ENCODE data around the gene NTPCR.

Gene NTPCR

GRCh38 chr1:232927830-232928505 lies 22.4 kb upstream of the NTPCR start:
- no peak for DNase-seq

- peak; percentile 30 for DNase-seq
Measured at GRCh38 chr1:232932486-232933425, 17.7 kb upstream of the NTPCR start.

GRCh38 chr1:232936941-232937340 lies 13.5 kb upstream of the NTPCR start:
- no peak for DNase-seq

- DNase-seq: peak; percentile 54
Measured at GRCh38 chr1:232937741-232938375, 12.6 kb upstream of the NTPCR start.

GRCh38 chr1:232938926-232939325 lies 11.5 kb upstream of the NTPCR start:
- no peak for DNase-seq

- no peak for DNase-seq
Measured at GRCh38 chr1:232939748-232940147, 10.7 kb upstream of the NTPCR start.

GRCh38 chr1:232940262-232940661 lies 10.1 kb upstream of the NTPCR start:
- no peak for DNase-seq

- DNase-seq: no peak
Measured at GRCh38 chr1:232942413-232943294, 7.8 kb upstream of the NTPCR start.

GRCh38 chr1:232943679-232944252 lies 6.6 kb upstream of the NTPCR start:
- DNase-seq: no peak

GRCh38 chr1:232944347-232944746 lies 6.1 kb upstream of the NTPCR start:
- DNase-seq: no peak

GRCh38 chr1:232949636-232950196 lies 695 bp upstream of the NTPCR start:
- DNase-seq: no peak

GRCh38 chr1:232951180-232951579 lies 769 bp downstream of the NTPCR start:
- no peak for DNase-seq

GRCh38 chr1:232951605-232952004 lies 1.2 kb downstream of the NTPCR start:
- no peak for DNase-seq

GRCh38 chr1:232952514-232953499 lies 2.4 kb downstream of the NTPCR start:
- peak; percentile 49 for DNase-seq

- DNase-seq: no peak
Measured at GRCh38 chr1:232954594-232955365, 4.4 kb downstream of the NTPCR start.

- no peak for DNase-seq
Measured at GRCh38 chr1:232956081-232956480, 5.7 kb downstream of the NTPCR start.

- DNase-seq: no peak
Measured at GRCh38 chr1:232958067-232958466, 7.7 kb downstream of the NTPCR start.

- peak; percentile 46 for DNase-seq
Measured at GRCh38 chr1:232962761-232963745, 12.6 kb downstream of the NTPCR start.

Data from suppressor macrophage treated with lipopolysaccharide for 4 hours (primary cell).